ENCODE results near the gene AGBL4. TPM values are rescaled to one million over a fixed set of nuclear protein-coding genes. Genes with fewer than 3 reads are reported as not detected.
A peak's percentile ranks its signal among the peaks of the same experiment; 100 is the strongest.

AGBL4 gene
- total and polyA plus RNA-seq, 10 donors = 0.05 to 1.8 (median 0.32) TPM; not detected in 1

DNA sequence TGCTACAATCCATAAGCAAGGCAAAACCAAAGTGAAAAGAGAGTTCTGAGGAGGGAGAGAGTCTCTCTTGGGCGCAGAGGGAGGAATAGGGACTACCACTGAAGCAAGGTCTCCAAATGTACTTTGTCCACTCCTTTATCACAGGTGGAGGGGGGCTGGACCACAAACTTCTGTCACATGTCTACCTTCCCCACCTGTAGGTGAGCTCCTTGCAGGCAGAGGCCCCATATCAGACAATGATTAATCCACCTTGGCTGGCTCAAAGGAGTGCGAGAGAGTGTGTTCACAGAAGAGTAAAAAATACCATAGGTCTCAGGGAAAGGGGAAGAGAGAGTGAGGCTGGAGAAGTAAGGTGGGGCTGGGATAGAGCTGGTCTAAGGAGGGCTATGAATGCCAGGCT is 1251.5 kb downstream of the AGBL4 start:
- 82 to 93% (median 87%) methylated on average over 2 of the region's 2 CpGs for WGBS, 5 donors
- TF ChIP-seq POLR2AphosphoS5 (IDR thresholded peaks at IDR 0.05) (no peak), POLR2A (IDR thresholded peaks at IDR 0.05) (no peak), CTCF (IDR thresholded peaks at IDR 0.05 in 8 of 11, conservative IDR thresholded peaks at IDR 0.05 in 3 of 11) (no peak)
- H3K36me3 ChIP-seq = peaks cover 0 to 18% (median under 1%) of the 10 kb centered on the region in 6 donors
- no peak overlapping the region for H3K4me3 ChIP-seq
- intact Hi-C loops (cut with DNase I; ENCODE audit: low total_unique reads) = no loop called here
- DNase-seq = no peak
- H3K9me3 ChIP-seq = no peaks in the 10 kb centered on the region
- H3K27ac ChIP-seq = peak overlapping the region in 2 of 8 donors; percentile 47 to 91
- peaks cover 25 to 99% (median 83%) of the 10 kb centered on the region in 6 donors for H3K4me1 ChIP-seq
- peaks cover 0 to 7% (median 0%) of the 10 kb centered on the region in 7 donors for H3K27me3 ChIP-seq (replicated peaks in 1 of 7)

GRCh38 chr1:48771561-48771960 is 1252.2 kb downstream of the AGBL4 start:
- 81 to 92% (median 84%) methylated on average over 2 of the region's 2 CpGs for WGBS, 5 donors
- DNase-seq = no peak
- intact Hi-C loops (cut with DNase I; ENCODE audit: low total_unique reads) = no loop called here

DNA sequence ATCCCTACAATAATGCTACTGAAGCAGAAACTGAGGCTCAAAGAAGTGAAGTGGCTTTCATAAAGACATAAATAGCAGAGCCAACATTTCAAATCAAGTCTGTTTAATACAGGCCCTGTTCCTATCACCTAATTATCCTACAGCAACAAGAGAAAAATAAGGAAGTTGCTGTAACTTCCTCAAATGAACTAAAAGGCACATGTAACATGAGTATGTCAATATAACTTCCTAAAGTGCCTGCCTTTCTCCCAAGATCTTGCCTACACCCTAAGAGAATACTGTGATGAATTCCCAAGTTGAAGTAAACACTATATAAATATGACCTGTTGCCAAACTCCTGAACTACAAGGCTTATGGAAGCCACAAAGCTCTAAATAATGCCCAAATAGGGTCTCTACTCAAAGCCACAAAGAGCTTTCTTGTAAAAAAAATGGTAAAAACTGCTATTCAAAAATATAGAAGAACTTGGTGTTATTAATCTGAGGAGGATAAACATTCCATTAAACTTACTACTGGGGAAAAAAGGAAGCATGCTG is 1255.7 kb downstream of the AGBL4 start:
- H3K4me1 ChIP-seq = peaks cover 19 to 72% (median 53%) of the 10 kb centered on the region in 6 donors
- peak overlapping the region in 4 of 8 donors; percentile 38 to 72 (median 52) for H3K27ac ChIP-seq
- no peaks in the 10 kb centered on the region for H3K9me3 ChIP-seq
- peaks cover 0 to 36% (median 4%) of the 10 kb centered on the region in 6 donors for H3K36me3 ChIP-seq
- H3K27me3 ChIP-seq (replicated peaks in 1 of 7) = no peaks in the 10 kb centered on the region
- H3K4me3 ChIP-seq = no peak overlapping the region
- DNase-seq = no peak
- TF ChIP-seq POLR2AphosphoS5 (IDR thresholded peaks at IDR 0.05) (no peak), CTCF (IDR thresholded peaks at IDR 0.05 in 8 of 11, conservative IDR thresholded peaks at IDR 0.05 in 3 of 11) (no peak), POLR2A (IDR thresholded peaks at IDR 0.05) (no peak)
- intact Hi-C loops (cut with DNase I; ENCODE audit: low total_unique reads) = no loop called here

More at GRCh38 chr1:48771561-48771960, 1252.2 kb downstream of the AGBL4 start:
- Histone ChIP-seq H3K4me3 (no peak overlapping the region), H3K27me3 (replicated peaks in 1 of 7) (peaks cover 0 to 5% (median 0%) of the 10 kb centered on the region in 7 donors), H3K9me3 (no peaks in the 10 kb centered on the region), H3K36me3 (peaks cover 0 to 22% (median 4%) of the 10 kb centered on the region in 6 donors), H3K27ac (peak overlapping the region in 1 of 8 donors; percentile 47), H3K4me1 (peaks cover 29 to 100% (median 85%) of the 10 kb centered on the region in 6 donors)
- TF ChIP-seq POLR2A (IDR thresholded peaks at IDR 0.05) = no peak
- no peak for TF ChIP-seq CTCF (IDR thresholded peaks at IDR 0.05 in 8 of 11, conservative IDR thresholded peaks at IDR 0.05 in 3 of 11)
- TF ChIP-seq POLR2AphosphoS5 (IDR thresholded peaks at IDR 0.05) = no peak

- TF ChIP-seq POLR2A (IDR thresholded peaks at IDR 0.05) (no peak), POLR2AphosphoS5 (IDR thresholded peaks at IDR 0.05) (no peak), CTCF (IDR thresholded peaks at IDR 0.05 in 8 of 11, conservative IDR thresholded peaks at IDR 0.05 in 3 of 11) (no peak)
- Histone ChIP-seq H3K4me1 (peaks cover 22 to 64% (median 44%) of the 10 kb centered on the region in 6 donors), H3K4me3 (no peak overlapping the region), H3K9me3 (no peaks in the 10 kb centered on the region), H3K36me3 (peaks cover 0 to 39% (median 4%) of the 10 kb centered on the region in 6 donors), H3K27ac (no peak overlapping the region), H3K27me3 (replicated peaks in 1 of 7) (no peaks in the 10 kb centered on the region)
- no peak for DNase-seq
- 91 to 100% (median 98%) methylated on average over 1 of the region's 1 CpG for WGBS, 5 donors
- intact Hi-C loops (cut with DNase I; ENCODE audit: low total_unique reads) = no loop called here
Measured at GRCh38 chr1:48765335-48765734, 1258.4 kb downstream of the AGBL4 start.
